DOHH2 (cell line): Measurements from ENCODE around the gene GIT1.

Experiments
- EZH2phosphoT487 ChIP-seq: fragments of 200-600 bp; sonication (generic); IDR thresholded peaks from 2 replicates; pipeline ENCODE4 v1.6.1; 2017; ENCODE audit warnings: borderline replicate concordance, mild to moderate bottlenecking, antibody characterized with exemption, low read length, moderate library complexity, mixed read lengths
- TF ChIP-seq, protein P1 (sequence below): fragments of 200-600 bp; sonication (generic); IDR thresholded peaks from one replicate; pipeline ENCODE4 v1.5.1; 2014; ENCODE audit warnings: antibody characterized with exemption, mild to moderate bottlenecking, low read depth, low read length; ENCODE audit not compliant: poor library complexity, severe bottlenecking

DNA sequence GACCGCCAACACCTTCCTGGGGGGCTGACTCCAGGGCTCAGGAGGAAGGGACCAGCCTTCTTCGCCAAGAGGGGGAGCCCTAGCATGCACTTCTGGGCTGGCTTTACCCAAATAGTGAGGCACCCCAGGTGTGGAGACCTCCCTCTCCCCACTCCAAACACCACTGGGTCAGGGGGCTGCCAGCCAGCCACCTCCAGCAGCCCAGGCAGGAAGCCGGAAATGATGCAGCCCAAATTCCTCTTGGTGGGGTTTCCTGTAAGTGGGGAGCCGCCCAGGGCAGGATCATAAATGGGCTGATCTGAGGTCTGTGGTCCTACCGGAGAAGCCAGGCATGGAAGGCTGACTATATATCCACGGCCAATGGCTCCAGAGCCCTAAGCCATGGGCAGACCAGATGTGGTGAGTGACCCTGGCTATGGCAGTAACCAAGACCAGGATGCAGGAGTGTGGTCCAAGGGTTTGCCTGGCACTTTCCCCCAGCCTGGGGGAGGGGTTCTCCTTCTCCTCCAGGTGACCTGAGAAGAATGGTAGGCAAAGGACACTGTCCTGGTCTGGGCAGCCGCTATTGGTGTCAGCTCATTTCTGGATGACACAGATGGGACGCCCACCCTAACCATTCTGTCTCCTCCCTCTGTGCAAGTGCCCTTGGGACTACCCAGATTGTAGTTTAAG, 4.2 kb downstream of the GIT1 start:
- TF ChIP-seq EZH2phosphoT487, result no peak
- TF ChIP-seq, protein P1, sequence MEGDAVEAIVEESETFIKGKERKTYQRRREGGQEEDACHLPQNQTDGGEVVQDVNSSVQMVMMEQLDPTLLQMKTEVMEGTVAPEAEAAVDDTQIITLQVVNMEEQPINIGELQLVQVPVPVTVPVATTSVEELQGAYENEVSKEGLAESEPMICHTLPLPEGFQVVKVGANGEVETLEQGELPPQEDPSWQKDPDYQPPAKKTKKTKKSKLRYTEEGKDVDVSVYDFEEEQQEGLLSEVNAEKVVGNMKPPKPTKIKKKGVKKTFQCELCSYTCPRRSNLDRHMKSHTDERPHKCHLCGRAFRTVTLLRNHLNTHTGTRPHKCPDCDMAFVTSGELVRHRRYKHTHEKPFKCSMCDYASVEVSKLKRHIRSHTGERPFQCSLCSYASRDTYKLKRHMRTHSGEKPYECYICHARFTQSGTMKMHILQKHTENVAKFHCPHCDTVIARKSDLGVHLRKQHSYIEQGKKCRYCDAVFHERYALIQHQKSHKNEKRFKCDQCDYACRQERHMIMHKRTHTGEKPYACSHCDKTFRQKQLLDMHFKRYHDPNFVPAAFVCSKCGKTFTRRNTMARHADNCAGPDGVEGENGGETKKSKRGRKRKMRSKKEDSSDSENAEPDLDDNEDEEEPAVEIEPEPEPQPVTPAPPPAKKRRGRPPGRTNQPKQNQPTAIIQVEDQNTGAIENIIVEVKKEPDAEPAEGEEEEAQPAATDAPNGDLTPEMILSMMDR, result peak; percentile 64
